Suprapubic skin (tissue), 4 donors: ENCODE results near the gene NFYC. TPM values are rescaled to one million over a fixed set of nuclear protein-coding genes. Genes with fewer than 3 reads are reported as not detected.

Experiments
- DNase-seq, 2 donors: peaks; one replicate each; pipeline ENCODE4 v3.0.0-alpha.2; 2019; ENCODE audit warnings: low spot score in 2 of 2
- H3K27ac ChIP-seq: fragments of 200-600 bp; sonication (generic); one replicate; pipeline ENCODE4 v1.5.1; 2019
- H3K27me3 ChIP-seq: fragments of 200-600 bp; sonication (generic); one replicate; pipeline ENCODE4 v1.5.1; 2019
- H3K36me3 ChIP-seq: fragments of 200-600 bp; sonication (generic); one replicate; pipeline ENCODE4 v1.5.1; 2019
- H3K4me1 ChIP-seq: fragments of 200-600 bp; sonication (generic); one replicate; pipeline ENCODE4 v1.5.1; 2019
- H3K4me3 ChIP-seq: fragments of 200-600 bp; sonication (generic); one replicate; pipeline ENCODE4 v1.5.1; 2019; ENCODE audit warnings: mild to moderate bottlenecking
- H3K9me3 ChIP-seq: fragments of 200-600 bp; sonication (generic); one replicate; pipeline ENCODE4 v1.5.1; 2019
- EP300 ChIP-seq: sonication (generic); formaldehyde crosslinking; IDR thresholded peaks from one replicate; pipeline ENCODE4 v1.6.1; 2017; ENCODE audit warnings: antibody characterized with exemption
- POLR2A ChIP-seq, 2 donors: fragments of 450-650 bp; IDR thresholded peaks; one replicate each; pipeline ENCODE4 v1.6.1; 2017; ENCODE audit warnings: antibody characterized with exemption in 2 of 2, mild to moderate bottlenecking in 2 of 2, moderate library complexity in 2 of 2
- POLR2AphosphoS5 ChIP-seq, 3 donors: sonication (generic); formaldehyde crosslinking; IDR thresholded peaks; one replicate each; pipeline ENCODE4 v1.6.1; 2017; ENCODE audit warnings: antibody characterized with exemption in 3 of 3
- WGBS: methylation state at CpG from one replicate; pipeline ENCODE4 v1.1.5; 2018; 5-methylcytosine and 5-hydroxymethylcytosine counted together
- total RNA-seq, 4 donors: library from RNA; depleted of rRNA; stranded (reverse); fragments of >200 nt; gene quantifications; one replicate each; pipeline ENCODE4 v1.1.0, GENCODE V29; 2016
- TF ChIP-seq, protein P1 (sequence below), 2 donors: fragments of 200-600 bp in 1 of 2; fragments of 450-650 bp in 1 of 2; sonication (generic) in 1 of 2; IDR thresholded peaks; one replicate each; pipeline ENCODE4 v1.5.1; 2016 to 2019; ENCODE audit warnings: antibody characterized with exemption in 2 of 2, mild to moderate bottlenecking in 1 of 2, moderate library complexity in 1 of 2

Gene NFYC
- total RNA-seq, 4 donors from 2014 or later, result 62.9 to 111 (median 83.5) TPM

DNA sequence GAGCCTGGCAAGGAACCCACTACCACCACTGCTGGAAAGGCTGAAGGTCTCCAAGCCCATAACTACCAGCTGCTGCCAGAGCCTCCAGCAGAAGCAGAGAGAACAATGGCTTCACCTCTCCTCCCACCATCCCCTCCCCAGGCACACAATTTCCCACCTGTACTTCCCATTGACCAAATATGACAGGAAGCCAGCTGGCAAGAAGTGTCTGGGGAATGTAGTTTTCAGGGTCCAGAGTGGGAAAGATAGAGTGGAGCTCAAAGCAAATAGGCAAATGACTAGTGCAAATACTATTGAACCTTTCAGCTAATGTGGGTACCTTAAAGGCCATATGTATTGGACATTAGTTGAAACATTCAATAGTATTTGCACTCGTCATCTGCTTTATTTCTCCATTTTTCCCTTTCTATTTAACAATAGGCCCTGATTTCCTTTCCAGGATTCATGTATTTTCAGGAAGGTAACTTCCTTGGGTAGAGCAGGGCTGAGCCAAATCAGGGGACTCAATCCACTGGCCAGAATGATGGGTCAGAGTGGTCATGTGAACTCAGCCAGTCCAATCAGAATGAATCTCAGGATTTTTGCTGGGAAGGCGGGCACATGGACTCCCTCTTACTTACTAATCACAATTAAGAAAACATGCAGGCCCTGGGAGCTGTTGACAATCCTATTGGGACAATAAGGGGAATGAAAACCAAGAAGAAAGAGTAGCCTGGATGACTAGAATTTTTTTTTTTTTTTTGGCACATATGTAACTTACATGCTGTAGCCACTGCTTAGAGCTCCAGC, 12.1 kb upstream of the NFYC start:
- WGBS, result 88% methylated on average over 2 of the region's 2 CpGs
- no peaks in the 10 kb centered on the region for H3K9me3 ChIP-seq
- no peaks in the 10 kb centered on the region for H3K36me3 ChIP-seq
- no peak overlapping the region for H3K4me3 ChIP-seq
- no peaks in the 10 kb centered on the region for H3K4me1 ChIP-seq
- H3K27ac ChIP-seq, result no peak overlapping the region
- TF ChIP-seq POLR2AphosphoS5 (IDR thresholded peaks at IDR 0.05) (no peak), POLR2A (IDR thresholded peaks at IDR 0.05) (no peak), EP300 (no peak)
- TF ChIP-seq, protein P1, sequence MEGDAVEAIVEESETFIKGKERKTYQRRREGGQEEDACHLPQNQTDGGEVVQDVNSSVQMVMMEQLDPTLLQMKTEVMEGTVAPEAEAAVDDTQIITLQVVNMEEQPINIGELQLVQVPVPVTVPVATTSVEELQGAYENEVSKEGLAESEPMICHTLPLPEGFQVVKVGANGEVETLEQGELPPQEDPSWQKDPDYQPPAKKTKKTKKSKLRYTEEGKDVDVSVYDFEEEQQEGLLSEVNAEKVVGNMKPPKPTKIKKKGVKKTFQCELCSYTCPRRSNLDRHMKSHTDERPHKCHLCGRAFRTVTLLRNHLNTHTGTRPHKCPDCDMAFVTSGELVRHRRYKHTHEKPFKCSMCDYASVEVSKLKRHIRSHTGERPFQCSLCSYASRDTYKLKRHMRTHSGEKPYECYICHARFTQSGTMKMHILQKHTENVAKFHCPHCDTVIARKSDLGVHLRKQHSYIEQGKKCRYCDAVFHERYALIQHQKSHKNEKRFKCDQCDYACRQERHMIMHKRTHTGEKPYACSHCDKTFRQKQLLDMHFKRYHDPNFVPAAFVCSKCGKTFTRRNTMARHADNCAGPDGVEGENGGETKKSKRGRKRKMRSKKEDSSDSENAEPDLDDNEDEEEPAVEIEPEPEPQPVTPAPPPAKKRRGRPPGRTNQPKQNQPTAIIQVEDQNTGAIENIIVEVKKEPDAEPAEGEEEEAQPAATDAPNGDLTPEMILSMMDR (IDR thresholded peaks at IDR 0.05), result no peak
- DNase-seq, result no peak
- H3K27me3 ChIP-seq, result no peaks in the 10 kb centered on the region

DNA sequence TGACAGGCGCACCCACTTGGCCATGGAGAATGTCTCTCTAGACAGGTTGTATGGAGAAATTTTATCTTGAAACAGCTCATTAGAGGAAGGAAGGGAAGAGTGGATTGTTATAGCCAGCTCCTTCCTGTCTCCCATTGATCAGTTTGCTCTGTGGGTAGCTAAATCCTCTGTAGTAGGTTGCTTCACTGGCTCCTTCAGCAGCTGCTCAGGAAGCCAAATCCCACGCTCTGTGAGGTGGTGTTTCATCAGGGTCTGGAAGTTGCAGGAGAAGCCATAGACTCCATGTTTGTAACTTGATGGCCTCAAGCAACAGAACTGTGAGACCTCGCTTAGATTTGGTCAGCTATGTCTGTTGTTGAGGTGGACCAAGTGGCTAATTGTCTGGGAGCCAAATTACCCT, 6.8 kb upstream of the NFYC start:
- Histone ChIP-seq H3K9me3 (no peaks in the 10 kb centered on the region), H3K27ac (no peak overlapping the region), H3K4me3 (no peak overlapping the region), H3K4me1 (peaks cover 1% of the 10 kb centered on the region), H3K27me3 (no peaks in the 10 kb centered on the region), H3K36me3 (no peaks in the 10 kb centered on the region)
- 89% methylated on average over 3 of the region's 3 CpGs for WGBS
- TF ChIP-seq EP300 (no peak), POLR2A (IDR thresholded peaks at IDR 0.05) (no peak), POLR2AphosphoS5 (IDR thresholded peaks at IDR 0.05) (no peak)
- TF ChIP-seq, protein P1 (IDR thresholded peaks at IDR 0.05), result no peak
- no peak for DNase-seq

DNA sequence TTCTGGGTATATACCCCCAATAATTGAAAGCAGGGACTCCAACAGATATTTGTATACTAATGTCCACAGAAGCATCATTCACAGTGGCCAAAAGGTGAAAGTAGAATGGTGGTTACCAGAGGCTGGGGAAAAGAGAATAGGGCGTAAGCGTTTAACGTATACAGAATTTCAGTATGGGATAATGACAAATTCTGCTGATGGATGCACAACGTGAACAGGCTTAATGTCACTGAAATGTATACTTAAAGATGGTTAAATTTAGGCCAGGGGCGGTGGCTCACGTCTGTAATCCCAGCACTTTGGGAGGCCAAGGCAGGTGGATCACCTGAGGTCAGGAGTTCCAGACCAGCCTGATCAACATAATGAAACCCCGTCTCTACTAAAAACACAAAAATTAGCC, 4.4 kb upstream of the NFYC start:
- peaks cover 16% of the 10 kb centered on the region for H3K4me1 ChIP-seq
- DNase-seq, result no peak
- H3K27ac ChIP-seq, result no peak overlapping the region
- H3K4me3 ChIP-seq, result no peak overlapping the region
- TF ChIP-seq POLR2AphosphoS5 (IDR thresholded peaks at IDR 0.05), result no peak
- no peak for TF ChIP-seq POLR2A (IDR thresholded peaks at IDR 0.05)
- TF ChIP-seq, protein P1 (IDR thresholded peaks at IDR 0.05), result no peak
- no peak for TF ChIP-seq EP300
- no peaks in the 10 kb centered on the region for H3K27me3 ChIP-seq
- WGBS, result 88% methylated on average over 7 of the region's 7 CpGs
- H3K9me3 ChIP-seq, result no peaks in the 10 kb centered on the region
- no peaks in the 10 kb centered on the region for H3K36me3 ChIP-seq

DNA sequence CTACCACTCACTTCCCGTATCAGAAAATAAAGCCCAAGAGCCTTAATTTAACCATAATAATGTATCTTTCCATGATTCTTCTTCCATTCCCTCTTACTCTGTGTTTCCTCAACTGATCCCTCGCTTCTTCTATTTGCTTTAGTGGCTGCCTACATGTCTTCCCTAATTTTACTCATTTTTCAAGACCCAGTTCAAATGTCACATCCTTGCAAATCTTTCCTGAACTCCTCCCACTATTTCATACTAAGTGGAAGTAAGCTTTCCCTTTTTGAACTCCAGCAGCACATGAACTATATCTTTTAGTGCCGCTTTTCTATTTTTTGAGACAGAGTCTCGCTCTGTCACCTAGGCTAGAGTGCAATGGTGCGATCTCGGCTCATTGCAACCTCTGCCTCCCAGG, 3.8 kb upstream of the NFYC start:
- H3K4me3 ChIP-seq, result no peak overlapping the region
- H3K27ac ChIP-seq, result no peak overlapping the region
- TF ChIP-seq EP300 (no peak), POLR2AphosphoS5 (IDR thresholded peaks at IDR 0.05) (no peak), POLR2A (IDR thresholded peaks at IDR 0.05) (no peak)
- TF ChIP-seq, protein P1 (IDR thresholded peaks at IDR 0.05), result no peak

DNA sequence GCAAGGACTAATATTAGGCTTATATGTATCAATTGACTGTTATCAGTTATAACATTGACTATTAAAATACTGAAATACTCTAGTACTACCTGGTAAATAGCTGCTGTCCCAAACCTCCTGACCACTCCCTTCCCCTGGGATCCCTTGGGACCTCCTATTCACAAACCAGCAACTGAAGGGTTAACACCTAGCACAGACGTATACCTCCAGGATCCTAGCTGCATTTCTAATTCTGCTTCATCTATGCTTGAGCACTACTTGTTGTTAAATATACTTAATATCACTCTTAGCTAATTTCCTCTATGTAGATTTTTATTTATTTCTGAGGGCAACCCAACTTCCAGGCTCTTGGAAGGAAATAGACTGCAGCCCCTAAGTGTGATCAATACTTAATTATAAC, 1.8 kb upstream of the NFYC start:
- Histone ChIP-seq H3K4me3 (no peak overlapping the region), H3K4me1 (peaks cover 38% of the 10 kb centered on the region), H3K27me3 (no peaks in the 10 kb centered on the region), H3K27ac (no peak overlapping the region), H3K36me3 (no peaks in the 10 kb centered on the region), H3K9me3 (no peaks in the 10 kb centered on the region)
- DNase-seq, result no peak
- TF ChIP-seq, protein P1 (IDR thresholded peaks at IDR 0.05), result no peak
- no peak for TF ChIP-seq POLR2AphosphoS5 (IDR thresholded peaks at IDR 0.05)
- no peak for TF ChIP-seq POLR2A (IDR thresholded peaks at IDR 0.05)
- TF ChIP-seq EP300, result no peak
- 31% methylated on average over 1 of the region's 1 CpG for WGBS

More for the DNA sequence above, 3.8 kb upstream of the NFYC start:
- WGBS, result 89% methylated on average over 6 of the region's 6 CpGs
- no peak for DNase-seq
- Histone ChIP-seq H3K9me3 (no peaks in the 10 kb centered on the region), H3K4me1 (peaks cover 22% of the 10 kb centered on the region), H3K27me3 (no peaks in the 10 kb centered on the region), H3K36me3 (no peaks in the 10 kb centered on the region)
